ENCODE data around the gene SFSWAP. TPM values are rescaled to one million over a fixed set of nuclear protein-coding genes. Genes with fewer than 3 reads are reported as not detected.
A peak's percentile ranks its signal among the peaks of the same experiment; 100 is the strongest.

The SFSWAP gene
- total RNA-seq, 1 donor from 2014 or later: 46.9 TPM

DNA sequence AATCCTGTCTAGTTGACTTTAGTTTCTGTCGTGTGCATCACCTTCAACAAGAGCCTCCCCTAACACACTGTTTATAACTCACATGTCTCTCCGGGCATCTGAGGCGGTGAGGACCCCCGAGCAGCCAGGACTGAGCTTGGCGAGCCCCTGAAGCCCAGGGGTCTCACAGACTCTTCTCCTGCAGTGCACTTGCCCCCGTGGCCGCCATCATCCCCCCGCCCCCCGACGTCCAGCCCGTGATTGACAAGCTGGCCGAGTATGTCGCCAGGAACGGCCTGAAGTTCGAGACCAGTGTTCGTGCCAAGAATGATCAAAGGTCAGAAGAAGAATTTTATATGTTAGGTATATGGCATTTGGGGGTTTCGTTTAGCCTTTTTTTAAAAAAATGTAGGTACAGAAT is 43.3 kb downstream of the SFSWAP start:
- TF ChIP-seq, protein P1, sequence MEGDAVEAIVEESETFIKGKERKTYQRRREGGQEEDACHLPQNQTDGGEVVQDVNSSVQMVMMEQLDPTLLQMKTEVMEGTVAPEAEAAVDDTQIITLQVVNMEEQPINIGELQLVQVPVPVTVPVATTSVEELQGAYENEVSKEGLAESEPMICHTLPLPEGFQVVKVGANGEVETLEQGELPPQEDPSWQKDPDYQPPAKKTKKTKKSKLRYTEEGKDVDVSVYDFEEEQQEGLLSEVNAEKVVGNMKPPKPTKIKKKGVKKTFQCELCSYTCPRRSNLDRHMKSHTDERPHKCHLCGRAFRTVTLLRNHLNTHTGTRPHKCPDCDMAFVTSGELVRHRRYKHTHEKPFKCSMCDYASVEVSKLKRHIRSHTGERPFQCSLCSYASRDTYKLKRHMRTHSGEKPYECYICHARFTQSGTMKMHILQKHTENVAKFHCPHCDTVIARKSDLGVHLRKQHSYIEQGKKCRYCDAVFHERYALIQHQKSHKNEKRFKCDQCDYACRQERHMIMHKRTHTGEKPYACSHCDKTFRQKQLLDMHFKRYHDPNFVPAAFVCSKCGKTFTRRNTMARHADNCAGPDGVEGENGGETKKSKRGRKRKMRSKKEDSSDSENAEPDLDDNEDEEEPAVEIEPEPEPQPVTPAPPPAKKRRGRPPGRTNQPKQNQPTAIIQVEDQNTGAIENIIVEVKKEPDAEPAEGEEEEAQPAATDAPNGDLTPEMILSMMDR (IDR thresholded peaks at IDR 0.05): no peak
- no peaks in the 10 kb centered on the region for H3K27me3 ChIP-seq (ENCODE audit: low read depth)
- intact Hi-C loops (cut with DNase I): no loop called here
- no peak overlapping the region for H3K27ac ChIP-seq
- no peaks in the 10 kb centered on the region for H3K9me3 ChIP-seq
- H3K4me3 ChIP-seq: no peak overlapping the region
- H3K4me1 ChIP-seq: no peaks in the 10 kb centered on the region
- DNase-seq (no peak), ATAC-seq (no peak)
- peaks cover 96% of the 10 kb centered on the region for H3K36me3 ChIP-seq

DNA sequence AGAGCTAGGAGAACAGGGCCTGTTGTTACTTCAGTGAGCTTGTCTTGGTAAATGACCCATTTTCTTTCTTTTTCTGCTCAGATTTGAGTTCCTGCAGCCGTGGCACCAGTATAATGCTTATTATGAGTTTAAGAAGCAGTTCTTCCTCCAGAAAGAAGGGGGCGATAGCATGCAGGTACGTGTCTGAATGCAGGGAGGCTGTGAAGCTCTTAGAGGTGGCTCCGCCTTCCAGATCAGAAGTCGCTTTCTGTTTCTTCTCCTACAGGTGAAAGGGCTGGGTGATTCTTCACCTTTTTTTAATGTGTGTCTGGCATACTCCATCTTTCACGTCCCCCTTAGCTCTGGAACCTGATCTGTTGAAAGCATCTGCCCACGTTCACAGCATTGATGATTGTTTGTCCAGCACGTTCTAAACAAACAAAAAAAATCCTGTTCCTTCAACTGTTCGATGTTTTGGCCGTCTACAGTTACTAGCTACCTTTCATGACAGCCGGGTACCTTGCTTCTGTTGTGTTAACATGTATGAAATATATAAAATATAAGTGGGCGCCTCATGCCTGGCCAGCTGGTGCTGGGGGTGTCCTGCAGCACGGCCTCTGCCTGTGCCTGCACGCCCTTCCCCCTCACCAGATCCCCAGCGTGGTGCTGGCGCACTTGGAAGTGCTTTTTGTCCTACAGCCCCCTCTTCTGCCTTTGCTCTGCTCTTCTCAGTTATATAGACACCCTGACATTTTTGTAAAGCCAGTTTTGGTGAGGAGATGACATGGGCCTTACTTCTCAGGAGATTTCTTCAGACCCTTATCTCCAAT is 44.6 kb downstream of the SFSWAP start:
- intact Hi-C loops (cut with DNase I): no loop called here
- no peak overlapping the region for H3K4me3 ChIP-seq
- H3K36me3 ChIP-seq: peaks cover 93% of the 10 kb centered on the region
- H3K4me1 ChIP-seq: no peaks in the 10 kb centered on the region
- TF ChIP-seq, protein P1 (IDR thresholded peaks at IDR 0.05): no peak
- ATAC-seq: no peak
- H3K27me3 ChIP-seq (ENCODE audit: low read depth): no peaks in the 10 kb centered on the region
- no peaks in the 10 kb centered on the region for H3K9me3 ChIP-seq
- no peak for DNase-seq
- H3K27ac ChIP-seq: no peak overlapping the region

DNA sequence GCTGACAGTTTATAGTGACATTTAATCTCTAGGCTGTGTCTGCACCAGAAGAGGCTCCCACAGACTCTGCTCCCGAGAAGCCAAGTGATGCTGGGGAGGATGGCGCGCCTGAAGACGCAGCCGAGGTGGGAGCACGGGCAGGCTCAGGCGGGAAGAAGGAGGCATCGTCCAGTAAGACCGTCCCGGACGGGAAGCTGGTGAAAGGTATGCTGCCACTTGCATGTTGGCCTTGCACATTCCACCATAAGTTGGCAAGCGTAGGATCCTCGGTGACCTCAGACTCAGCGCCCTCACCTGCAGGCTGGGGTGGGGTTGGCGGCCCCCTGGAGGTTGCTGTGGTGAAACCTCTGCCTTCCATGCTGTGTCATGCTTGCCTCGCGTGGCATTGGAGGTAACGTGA is 45.6 kb downstream of the SFSWAP start:
- no peak overlapping the region for H3K4me3 ChIP-seq
- intact Hi-C loops (cut with DNase I): no loop called here
- no peaks in the 10 kb centered on the region for H3K9me3 ChIP-seq
- no peaks in the 10 kb centered on the region for H3K4me1 ChIP-seq
- no peak for DNase-seq
- H3K27me3 ChIP-seq (ENCODE audit: low read depth): no peaks in the 10 kb centered on the region
- ATAC-seq: no peak
- H3K36me3 ChIP-seq: peaks cover 94% of the 10 kb centered on the region
- H3K27ac ChIP-seq: no peak overlapping the region
- TF ChIP-seq, protein P1 (IDR thresholded peaks at IDR 0.05): no peak

DNA sequence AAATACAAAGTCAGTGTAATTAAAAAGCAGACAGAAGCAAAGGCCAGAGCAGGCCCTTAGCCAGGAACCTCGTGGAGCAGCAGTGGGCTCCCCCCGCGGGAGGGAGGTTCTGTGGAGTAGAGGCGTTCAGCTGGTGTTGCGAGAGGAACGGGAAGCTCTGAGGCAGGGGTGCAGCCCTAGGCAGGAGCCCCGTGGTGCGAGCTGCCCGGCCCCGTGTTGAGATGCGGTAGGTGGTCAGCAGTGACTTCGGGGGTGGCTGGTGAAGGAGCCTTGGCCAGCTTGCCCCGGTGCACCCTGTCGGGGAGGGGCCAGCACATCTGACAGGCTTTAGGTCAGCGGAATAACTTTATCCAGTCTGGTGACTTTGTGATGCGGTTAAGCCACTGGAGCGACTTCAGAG is 46.2 kb downstream of the SFSWAP start:
- Histone ChIP-seq H3K27me3 (ENCODE audit: low read depth) (no peaks in the 10 kb centered on the region), H3K9me3 (no peaks in the 10 kb centered on the region), H3K27ac (no peak overlapping the region), H3K4me1 (no peaks in the 10 kb centered on the region), H3K36me3 (peaks cover 97% of the 10 kb centered on the region), H3K4me3 (no peak overlapping the region)
- TF ChIP-seq, protein P1 (IDR thresholded peaks at IDR 0.05): no peak
- no peak for DNase-seq
- intact Hi-C loops (cut with DNase I): no loop called here
- peak in 1 of 2 donors; percentile 13 for ATAC-seq

DNA sequence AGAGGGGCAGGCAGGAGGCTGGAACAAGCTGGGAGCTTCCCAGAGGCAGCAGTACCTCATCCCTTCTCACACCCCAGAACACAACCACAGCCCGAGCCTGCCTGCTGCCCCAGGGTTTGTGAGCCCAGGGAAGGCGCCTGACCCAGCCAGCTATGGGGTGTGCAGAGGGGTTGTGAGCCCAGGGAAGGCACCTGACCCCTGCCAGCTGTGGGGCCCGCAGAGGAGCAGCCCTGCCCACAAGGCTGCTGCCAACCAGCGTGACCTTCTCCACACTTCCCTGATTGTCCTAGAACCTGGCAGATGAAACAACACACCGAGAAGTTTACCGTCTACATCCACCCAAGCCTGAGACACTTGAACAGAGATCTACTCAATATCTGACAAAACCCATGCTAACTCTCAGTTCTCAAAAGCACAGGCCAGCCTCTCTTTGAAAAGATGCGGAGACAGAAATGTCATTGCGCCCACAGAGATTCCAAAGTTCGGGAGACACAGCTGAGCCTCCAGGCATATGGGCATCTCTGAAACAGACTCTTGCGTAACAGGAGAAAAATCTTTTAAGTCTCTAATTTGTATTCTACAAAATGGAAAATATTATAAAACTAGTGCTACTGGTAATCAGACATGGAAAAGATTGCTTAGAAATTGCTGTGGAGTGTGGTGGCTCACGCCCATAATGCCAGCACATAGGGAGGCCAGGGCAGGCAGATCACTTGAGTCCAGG is 47.3 kb downstream of the SFSWAP start:
- ATAC-seq (peak; percentile 14 to 15), DNase-seq (no peak)
- Histone ChIP-seq H3K4me3 (no peak overlapping the region), H3K27ac (no peak overlapping the region), H3K9me3 (no peaks in the 10 kb centered on the region), H3K27me3 (ENCODE audit: low read depth) (no peaks in the 10 kb centered on the region), H3K4me1 (no peaks in the 10 kb centered on the region), H3K36me3 (peaks cover 97% of the 10 kb centered on the region)
- TF ChIP-seq, protein P1 (IDR thresholded peaks at IDR 0.05): no peak
- intact Hi-C loops (cut with DNase I): no loop called here
